ENCODE results near the gene PARD3.

GRCh38 chr10:34679177-34679576 is 135.9 kb downstream of the PARD3 start:
- TF ChIP-seq POLR2A (IDR thresholded peaks at IDR 0.05) (no peak), CTCF (IDR thresholded peaks at IDR 0.05) (no peak)
